ENCODE results near the gene ZBTB38. TPM values are rescaled to one million over a fixed set of nuclear protein-coding genes. Genes with fewer than 3 reads are reported as not detected.

The ZBTB38 gene
- total and polyA plus RNA-seq, 2 of the 13 experiments (the other 11 are each of a cell fraction or from before 2014, with no cell fraction given) = 26.8 to 51.7 TPM

DNA sequence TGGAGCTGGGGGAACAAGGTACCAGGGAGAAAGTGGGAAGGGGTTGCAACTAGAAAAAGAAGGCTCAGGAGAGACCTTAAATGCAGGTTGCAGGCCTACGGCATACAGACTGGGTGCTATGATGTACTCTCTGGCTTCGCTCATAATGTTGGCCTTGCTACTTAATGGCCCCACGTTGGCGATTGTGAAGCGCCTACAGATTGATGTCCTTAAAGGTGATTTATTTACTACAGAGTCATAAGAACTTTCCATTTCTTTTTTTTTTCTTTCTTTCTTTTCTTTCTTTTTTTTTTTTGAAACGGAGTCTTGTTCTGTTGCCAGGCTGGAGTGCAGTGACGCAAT lies 25.4 kb downstream of the ZBTB38 start (continued):
- TF ChIP-seq, protein P1, sequence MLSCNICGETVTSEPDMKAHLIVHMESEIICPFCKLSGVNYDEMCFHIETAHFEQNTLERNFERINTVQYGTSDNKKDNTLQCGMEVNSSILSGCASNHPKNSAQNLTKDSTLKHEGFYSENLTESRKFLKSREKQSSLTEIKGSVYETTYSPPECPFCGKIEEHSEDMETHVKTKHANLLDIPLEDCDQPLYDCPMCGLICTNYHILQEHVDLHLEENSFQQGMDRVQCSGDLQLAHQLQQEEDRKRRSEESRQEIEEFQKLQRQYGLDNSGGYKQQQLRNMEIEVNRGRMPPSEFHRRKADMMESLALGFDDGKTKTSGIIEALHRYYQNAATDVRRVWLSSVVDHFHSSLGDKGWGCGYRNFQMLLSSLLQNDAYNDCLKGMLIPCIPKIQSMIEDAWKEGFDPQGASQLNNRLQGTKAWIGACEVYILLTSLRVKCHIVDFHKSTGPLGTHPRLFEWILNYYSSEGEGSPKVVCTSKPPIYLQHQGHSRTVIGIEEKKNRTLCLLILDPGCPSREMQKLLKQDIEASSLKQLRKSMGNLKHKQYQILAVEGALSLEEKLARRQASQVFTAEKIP (CRISPR knock-in tag; IDR thresholded peaks at IDR 0.05; ENCODE audit: borderline replicate concordance) = no peak
- TF ChIP-seq ETV5 (CRISPR knock-in tag; IDR thresholded peaks at IDR 0.05; ENCODE audit: borderline replicate concordance) (no peak), NFKB2 (CRISPR knock-in tag; IDR thresholded peaks at IDR 0.05; ENCODE audit: borderline replicate concordance) (no peak), BRCA1 (CRISPR knock-in tag; IDR thresholded peaks at IDR 0.05) (no peak), HNF4A (CRISPR knock-in tag; IDR thresholded peaks at IDR 0.05) (no peak), NFRKB (IDR thresholded peaks at IDR 0.05) (no peak)

DNA sequence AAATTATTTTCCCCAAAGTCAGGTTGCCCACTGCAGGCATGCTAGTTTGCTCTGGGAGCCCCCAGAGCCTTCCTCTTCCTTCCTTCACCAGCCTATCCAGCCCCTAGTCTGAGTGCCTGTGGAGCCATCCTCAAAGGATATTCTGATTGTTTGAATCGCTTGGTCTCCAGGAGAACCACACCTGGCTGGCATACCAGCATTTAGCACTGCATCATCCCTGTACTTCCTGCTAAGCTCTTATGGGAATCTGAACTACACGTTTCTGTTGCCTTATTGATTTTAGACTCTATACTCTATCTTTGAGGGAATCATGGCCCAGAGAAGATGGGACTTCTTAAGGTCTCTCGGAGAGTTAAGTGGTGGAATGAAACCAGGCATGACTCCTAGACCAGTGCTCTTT lies 26.3 kb downstream of the ZBTB38 start:
- POLR2A ChIA-PET = no interaction called here
- Histone ChIP-seq H4K20me1 (ENCODE audit: insufficient read depth, low read length) (no peaks in the 10 kb centered on the region), H2AFZ (ENCODE audit: low read length) (no peak overlapping the region), H3K27ac (ENCODE audit: extremely low read length, insufficient read depth, low read length) (no peak overlapping the region), H3K27me3 (ENCODE audit: control insufficient read depth in 1 of 2, insufficient read depth in 2 of 2, low read length in 2 of 2) (no peaks in the 10 kb centered on the region), H3K4me1 (ENCODE audit: insufficient read depth, low read length) (peaks cover 37% of the 10 kb centered on the region), H3K4me2 (ENCODE audit: low read depth, low read length) (no peak overlapping the region), H3K9me3 (ENCODE audit: low read length) (no peaks in the 10 kb centered on the region), H3K79me2 (ENCODE audit: insufficient read depth, low read length) (no peaks in the 10 kb centered on the region), H3K36me3 (replicated peaks in 1 of 2; ENCODE audit: control insufficient read depth in 1 of 2, insufficient read depth in 2 of 2, low read length in 2 of 2) (peaks cover 3 to 17% of the 10 kb centered on the region in 2 experiments), H3K9ac (ENCODE audit: insufficient read depth, low read depth, low read length) (no peak overlapping the region), H3K4me3 (replicated peaks in 1 of 3; ENCODE audit: insufficient read depth in 1 of 3, low read depth in 2 of 3, low read length in 3 of 3) (no peak overlapping the region)
- BruUV-seq (replicated peaks) = no TSS peak
- intact Hi-C loops (cut with micrococcal nuclease; ENCODE audit: unreplicated experiment) = no loop called here
- in situ Hi-C loops (cut with HindIII; ENCODE audit: extremely low pct_ligation_motif_present, low pct_unique_long_range_greater_than_20kb) = no loop called here
- no peak for FAIRE-seq
- no peak for DNase-seq (ENCODE audit: low spot score)
- 94% methylated on average over 3 of the region's 3 CpGs for WGBS (ENCODE audit: low lambda C conversion rate)
- ATAC-seq = no peak
- no peak for TF ChIP-seq ZFYVE20 (CRISPR knock-in tag; IDR thresholded peaks at IDR 0.05; ENCODE audit: borderline replicate concordance, low read depth)
- CTCF ChIA-PET (ENCODE audit: low intra/inter-chr PET ratio, low total read pairs) = no interaction called here

Measured in HepG2 (cell line).